Placental epithelial cell (primary cell): ENCODE measurements around the gene SYT12. TPM values are rescaled to one million over a fixed set of nuclear protein-coding genes. Genes with fewer than 3 reads are reported as not detected.

Source experiments
- total RNA-seq: library from RNA; depleted of rRNA; stranded (reverse); fragments of >200 nt; gene quantifications from 2 replicates; pipeline ENCODE4 v1.2.3, GENCODE V29; 2012

The SYT12 gene, protein sequence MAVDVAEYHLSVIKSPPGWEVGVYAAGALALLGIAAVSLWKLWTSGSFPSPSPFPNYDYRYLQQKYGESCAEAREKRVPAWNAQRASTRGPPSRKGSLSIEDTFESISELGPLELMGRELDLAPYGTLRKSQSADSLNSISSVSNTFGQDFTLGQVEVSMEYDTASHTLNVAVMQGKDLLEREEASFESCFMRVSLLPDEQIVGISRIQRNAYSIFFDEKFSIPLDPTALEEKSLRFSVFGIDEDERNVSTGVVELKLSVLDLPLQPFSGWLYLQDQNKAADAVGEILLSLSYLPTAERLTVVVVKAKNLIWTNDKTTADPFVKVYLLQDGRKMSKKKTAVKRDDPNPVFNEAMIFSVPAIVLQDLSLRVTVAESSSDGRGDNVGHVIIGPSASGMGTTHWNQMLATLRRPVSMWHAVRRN
- not detected in 2 replicates for total RNA-seq

DNA sequence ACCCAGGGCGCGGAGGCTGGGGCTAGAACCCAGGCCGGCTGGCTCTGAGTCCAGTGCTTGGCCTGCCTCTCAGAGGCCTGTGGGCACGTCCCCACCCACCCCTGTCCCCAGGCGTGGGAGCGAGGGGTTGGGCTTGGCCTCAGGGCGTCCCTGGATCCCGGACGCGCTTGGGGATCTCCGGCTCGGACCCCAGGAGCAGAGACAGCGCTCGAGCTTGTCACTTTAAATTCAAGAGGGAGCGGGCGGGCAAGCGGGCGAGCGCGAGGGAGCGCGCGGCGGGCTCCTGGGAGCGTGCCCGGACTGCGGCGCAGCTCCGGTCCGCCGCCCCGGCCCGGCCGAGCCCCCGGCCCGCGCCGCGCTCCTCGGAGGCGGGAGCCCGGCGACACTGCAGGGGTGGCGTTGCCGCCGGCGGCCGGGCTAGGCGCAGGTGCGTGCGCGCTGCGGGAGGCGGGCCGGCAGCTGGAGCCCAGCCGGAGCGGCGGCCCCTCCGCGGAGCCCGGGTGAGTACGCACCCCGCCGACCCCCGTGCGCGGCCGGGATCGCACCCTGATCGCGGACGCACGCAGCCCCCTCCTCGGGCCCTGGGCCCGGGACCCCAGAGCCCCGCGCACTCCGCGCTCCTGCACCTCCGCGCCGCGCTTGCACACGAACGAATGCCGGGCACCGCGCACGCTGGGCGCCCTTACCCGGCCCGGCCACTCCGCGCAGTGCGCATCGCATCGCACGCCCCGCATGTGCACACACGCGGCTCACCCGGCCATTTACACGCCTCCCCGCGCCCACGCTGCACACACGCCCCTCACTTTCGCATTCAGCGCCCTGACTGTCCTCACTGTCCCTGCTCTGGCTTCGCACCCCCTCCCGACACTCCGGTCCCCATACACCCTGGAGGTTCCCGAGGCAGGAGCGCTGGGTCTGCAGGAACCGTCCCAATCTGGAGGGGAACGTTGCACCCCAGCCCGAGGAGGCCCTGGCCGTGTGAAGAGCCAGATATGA is at the start of gene SYT12:
Gene SYT12 (plus strand): TSS at position 174 of the 996 bp plus-strand sequence. CDS start 7,011 bp downstream, outside the sequence.

DNA sequence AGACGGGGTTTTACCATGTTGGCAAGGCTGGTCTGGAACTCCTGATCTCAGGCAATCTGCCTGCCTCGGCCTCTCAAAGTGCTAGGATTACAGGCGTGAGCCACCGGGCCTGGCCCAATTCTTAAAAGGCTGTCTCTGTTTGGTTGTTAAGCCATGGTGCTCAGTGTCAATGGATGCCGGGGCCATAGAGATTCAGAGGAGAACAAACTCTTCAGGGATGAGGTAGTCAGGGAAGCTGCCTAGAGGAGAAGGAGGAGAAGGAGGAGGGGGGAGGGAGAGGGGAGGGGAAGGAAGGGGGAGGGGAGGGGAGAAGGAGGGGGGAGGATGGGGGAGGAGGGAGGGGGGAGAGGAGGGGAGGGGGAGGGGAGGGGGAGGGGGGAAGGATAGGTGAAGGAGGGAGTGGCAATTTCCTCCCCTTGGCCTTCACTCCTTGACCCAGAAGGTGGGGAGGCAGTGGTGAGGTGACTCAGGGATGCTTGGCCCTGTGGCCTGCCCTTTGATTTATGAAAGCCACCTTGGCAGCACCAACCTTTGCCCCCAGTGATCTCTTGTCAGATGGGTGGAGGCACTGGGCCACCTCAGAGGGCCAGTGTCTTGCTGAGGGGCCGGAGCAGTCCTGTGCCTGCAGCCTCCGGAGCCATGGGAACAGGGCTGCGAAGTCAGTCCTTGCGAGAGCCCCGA is 48.1 kb upstream of the SYT12 start, which contains the start of gene C11orf86:
Gene C11orf86 (plus strand): TSS at position 581 of the 681 bp plus-strand sequence. CDS start 59 bp downstream, at position 640.

DNA sequence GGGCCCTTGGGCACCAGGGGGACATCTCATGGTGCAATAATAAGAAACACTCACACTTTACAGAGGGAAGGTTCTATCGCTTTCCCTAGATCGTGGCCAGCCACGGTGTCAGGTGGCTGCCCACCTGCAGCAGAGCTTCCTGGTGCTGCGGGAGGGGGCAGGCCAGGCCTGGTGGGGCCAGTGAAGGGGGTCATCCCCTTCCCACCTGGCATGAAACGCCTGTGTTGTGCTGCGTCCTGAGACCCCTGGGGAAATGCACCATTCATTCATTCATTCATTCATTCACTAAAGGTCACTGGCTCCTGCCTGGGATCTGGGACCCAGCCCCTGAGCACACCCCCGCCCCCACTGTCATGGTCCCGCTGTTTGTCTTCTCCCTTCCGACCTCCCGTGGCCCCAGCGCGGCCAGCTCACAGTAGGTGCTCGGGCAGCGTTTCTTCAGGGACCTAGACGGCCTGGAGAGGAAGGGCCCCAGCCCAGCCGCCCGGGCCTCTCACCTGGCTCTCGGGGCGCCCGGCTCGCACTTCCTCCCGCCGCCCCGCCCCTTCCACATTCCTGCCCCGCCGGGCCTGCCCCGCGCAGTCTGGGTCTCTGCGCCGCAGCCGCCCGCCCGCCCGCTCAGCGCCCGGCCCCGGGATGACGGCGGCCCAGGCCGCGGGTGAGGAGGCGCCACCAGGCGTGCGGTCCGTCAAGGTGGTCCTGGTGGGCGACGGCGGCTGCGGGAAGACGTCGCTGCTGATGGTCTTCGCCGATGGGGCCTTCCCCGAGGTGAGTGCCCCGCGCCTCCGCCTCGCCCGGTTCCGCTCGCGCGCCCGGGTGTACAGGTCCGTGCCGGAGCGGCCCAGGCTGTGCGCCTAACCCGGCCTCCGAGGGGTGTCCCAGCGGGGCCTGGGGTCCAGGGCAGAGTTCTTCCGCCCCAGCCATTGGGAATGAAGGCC is 33.6 kb downstream of the SYT12 start, which contains the start of gene RHOD:
Gene RHOD (plus strand): TSS at position 581 of the 938 bp plus-strand sequence. CDS start 56 bp downstream, at position 637.

Other genes with a start within 250 kb of the SYT12 start
- 18.1 and 26.0 TPM in 2 replicates for gene RCE1, start 179.7 kb upstream of the SYT12 start, total RNA-seq
- gene LRFN4, start 166.1 kb upstream of the SYT12 start, total RNA-seq, result 9.4 and 20.8 TPM in 2 replicates
- gene PC, start 64.8 kb upstream of the SYT12 start, total RNA-seq, result 4.3 and 11.2 TPM in 2 replicates
- not detected in 2 replicates for gene C11orf86, start 47.8 kb upstream of the SYT12 start, total RNA-seq
- gene RHOD, start 33.7 kb downstream of the SYT12 start, total RNA-seq, result 51.4 and 158 TPM in 2 replicates
- 77.6 and 89.1 TPM in 2 replicates for gene KDM2A, start 96.1 kb downstream of the SYT12 start, total RNA-seq
- gene GRK2, start 243.3 kb downstream of the SYT12 start, total RNA-seq, result 27.5 and 40.4 TPM in 2 replicates